Measurements from ENCODE around the gene BOK. TPM values are rescaled to one million over a fixed set of nuclear protein-coding genes. Genes with fewer than 3 reads are reported as not detected.
"Not testable (repeated sequence)": the region's sequence is repeated elsewhere in the genome, so short reads cannot be mapped to it uniquely, and the experiment has no call there.

The BOK gene
- total RNA-seq, 1 donor from 2014 or later = not detected

GRCh38 chr2:241567776-241568175, 9.2 kb downstream of the BOK start:
- ATAC-seq (ENCODE audit: low read depth) = no peak
- ChIA-PET CTCF (no interaction called here), POLR2A (no interaction called here)
- no peaks in the 10 kb centered on the region for H3K4me1 Mint-ChIP-seq
- no peak for TF ChIP-seq CTCF (IDR thresholded peaks at IDR 0.05)
- H3K9me3 Mint-ChIP-seq = no peaks in the 10 kb centered on the region
- H3K27ac Mint-ChIP-seq = no peak overlapping the region
- no peak overlapping the region for H3K4me3 Mint-ChIP-seq
- intact Hi-C loops (cut with micrococcal nuclease) = no loop called here
- H3K36me3 Mint-ChIP-seq (ENCODE audit: low read depth) = no peaks in the 10 kb centered on the region
- H3K27me3 Mint-ChIP-seq = no peaks in the 10 kb centered on the region
- no peak for DNase-seq

- H3K9me3 Mint-ChIP-seq = no peaks in the 10 kb centered on the region
- DNase-seq = no peak
- H3K36me3 Mint-ChIP-seq (ENCODE audit: low read depth) = no peaks in the 10 kb centered on the region
- CTCF ChIA-PET = no interaction called here
- intact Hi-C loops (cut with micrococcal nuclease) = no loop called here
- no peak for ATAC-seq (ENCODE audit: low read depth)
- no peaks in the 10 kb centered on the region for H3K4me1 Mint-ChIP-seq
- no peaks in the 10 kb centered on the region for H3K27me3 Mint-ChIP-seq
- H3K27ac Mint-ChIP-seq = no peak overlapping the region
- POLR2A ChIA-PET = interaction anchor here (0.5 kb wide), 1 partner anchor 403 kb away, joined by 4 read pairs; no protein-coding TSS in a partner anchor
- no peak overlapping the region for H3K4me3 Mint-ChIP-seq
- no peak for TF ChIP-seq CTCF (IDR thresholded peaks at IDR 0.05)
Measured at GRCh38 chr2:241568726-241569125, 10.2 kb downstream of the BOK start.

GRCh38 chr2:241569831-241570281, 11.3 kb downstream of the BOK start:
- intact Hi-C loops (cut with micrococcal nuclease) = no loop called here
- H3K27ac Mint-ChIP-seq = no peak overlapping the region
- DNase-seq (no peak), ATAC-seq (ENCODE audit: low read depth) (no peak)
- H3K36me3 Mint-ChIP-seq (ENCODE audit: low read depth) = peaks cover 1% of the 10 kb centered on the region
- H3K9me3 Mint-ChIP-seq = no peaks in the 10 kb centered on the region
- ChIA-PET POLR2A (no interaction called here), CTCF (no interaction called here)
- no peaks in the 10 kb centered on the region for H3K4me1 Mint-ChIP-seq
- no peak for TF ChIP-seq CTCF (IDR thresholded peaks at IDR 0.05)
- H3K27me3 Mint-ChIP-seq = no peaks in the 10 kb centered on the region
- H3K4me3 Mint-ChIP-seq = no peak overlapping the region

GRCh38 chr2:241570961-241571581, 12.5 kb downstream of the BOK start:
- TF ChIP-seq CTCF (IDR thresholded peaks at IDR 0.05) = no peak
- Mint-ChIP-seq H3K4me1 (no peaks in the 10 kb centered on the region), H3K27ac (no peak overlapping the region), H3K27me3 (no peaks in the 10 kb centered on the region), H3K9me3 (no peaks in the 10 kb centered on the region), H3K4me3 (no peak overlapping the region), H3K36me3 (ENCODE audit: low read depth) (peaks cover 1% of the 10 kb centered on the region)
- CTCF ChIA-PET = no interaction called here
- ATAC-seq (ENCODE audit: low read depth) (no peak), DNase-seq (no peak)
- POLR2A ChIA-PET = interaction anchor here (0.5 kb wide), 1 partner anchor 139 kb away, joined by 3 read pairs; no protein-coding TSS in a partner anchor
- intact Hi-C loops (cut with micrococcal nuclease) = no loop called here

GRCh38 chr2:241571821-241572620, 13.5 kb downstream of the BOK start:
- ChIA-PET POLR2A (no interaction called here), CTCF (no interaction called here)
- ATAC-seq (ENCODE audit: low read depth) (no peak), DNase-seq (no peak)
- no peaks in the 10 kb centered on the region for H3K27me3 Mint-ChIP-seq
- H3K36me3 Mint-ChIP-seq (ENCODE audit: low read depth) = peaks cover 1% of the 10 kb centered on the region
- TF ChIP-seq CTCF (IDR thresholded peaks at IDR 0.05) = no peak
- H3K4me1 Mint-ChIP-seq = no peaks in the 10 kb centered on the region
- intact Hi-C loops (cut with micrococcal nuclease) = no loop called here
- H3K4me3 Mint-ChIP-seq = no peak overlapping the region
- H3K27ac Mint-ChIP-seq = no peak overlapping the region
- no peaks in the 10 kb centered on the region for H3K9me3 Mint-ChIP-seq

- H3K27me3 Mint-ChIP-seq; POLR2A ChIA-PET; H3K27ac Mint-ChIP-seq; H3K9me3 Mint-ChIP-seq; CTCF ChIA-PET; H3K4me1 Mint-ChIP-seq; H3K36me3 Mint-ChIP-seq (ENCODE audit: low read depth); ATAC-seq (ENCODE audit: low read depth); intact Hi-C loops (cut with micrococcal nuclease); DNase-seq; H3K4me3 Mint-ChIP-seq: not testable (repeated sequence)
Measured at GRCh38 chr2:241572915-241573651, 14.5 kb downstream of the BOK start.
